Hepatic stellate cell (primary cell): ENCODE data around the gene CDC5L.

Source experiments
- DNase-seq: peaks from one replicate; pipeline ENCODE4 v3.0.0; 2011; ENCODE audit warnings: low spot score

Gene CDC5L

DNA sequence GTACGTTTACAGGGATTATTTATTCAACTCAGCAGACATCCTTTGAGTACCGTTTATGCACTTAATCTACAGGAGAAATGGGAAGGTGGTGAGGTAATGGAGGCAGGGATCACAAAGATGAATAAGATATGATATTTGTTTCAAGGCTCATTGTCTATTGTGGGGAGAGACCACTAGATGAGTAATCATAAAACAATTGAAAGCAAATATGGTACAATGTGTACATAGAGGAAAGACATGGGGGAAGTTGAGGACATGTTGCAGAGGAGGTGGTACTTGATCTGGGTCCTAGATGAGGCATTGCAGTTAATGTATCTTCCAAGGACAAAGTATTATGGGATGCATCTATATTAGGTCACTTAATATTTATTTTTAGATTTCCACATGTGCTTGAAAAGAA lies 13.7 kb upstream of the CDC5L start:
- no peak for DNase-seq

DNA sequence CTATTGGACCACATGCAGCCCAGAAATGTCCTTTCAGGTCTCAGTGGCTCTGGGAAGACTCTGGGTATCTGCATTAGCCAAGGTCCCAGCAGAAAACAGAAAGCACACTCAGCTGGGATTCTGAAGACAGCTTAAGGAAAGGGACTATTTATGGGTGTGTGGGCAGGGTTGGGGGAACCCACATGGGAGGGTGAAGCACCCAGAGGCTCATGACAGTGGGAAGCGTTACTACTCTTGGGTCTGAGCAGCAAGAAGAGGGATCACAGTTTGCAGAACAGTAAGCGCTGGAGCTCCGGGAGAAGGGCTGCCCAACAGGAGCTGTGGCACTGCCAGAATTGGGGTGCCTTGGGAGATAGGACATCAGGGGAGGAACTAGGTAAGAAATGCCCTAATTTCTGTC lies 12.4 kb upstream of the CDC5L start:
- DNase-seq, result no peak

DNA sequence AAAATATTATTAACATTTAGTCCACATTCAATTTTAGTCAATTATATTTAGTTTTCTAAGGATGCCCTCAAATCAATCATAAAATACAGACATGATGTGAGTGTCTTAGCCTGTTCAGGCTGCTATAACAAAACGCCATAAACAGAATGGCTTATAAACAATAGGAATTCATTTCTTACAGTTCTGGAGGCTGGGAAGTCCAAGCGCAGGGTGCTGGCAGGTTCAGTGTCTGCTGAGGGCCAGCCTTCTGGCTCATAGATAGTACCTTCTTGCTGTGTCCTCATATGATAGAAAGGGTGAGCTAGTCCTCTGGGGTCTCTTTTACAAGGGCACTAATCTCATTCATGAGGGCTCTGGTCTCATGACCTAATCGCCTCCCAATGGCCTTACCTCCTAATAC lies 10.0 kb upstream of the CDC5L start:
- no peak for DNase-seq

DNA sequence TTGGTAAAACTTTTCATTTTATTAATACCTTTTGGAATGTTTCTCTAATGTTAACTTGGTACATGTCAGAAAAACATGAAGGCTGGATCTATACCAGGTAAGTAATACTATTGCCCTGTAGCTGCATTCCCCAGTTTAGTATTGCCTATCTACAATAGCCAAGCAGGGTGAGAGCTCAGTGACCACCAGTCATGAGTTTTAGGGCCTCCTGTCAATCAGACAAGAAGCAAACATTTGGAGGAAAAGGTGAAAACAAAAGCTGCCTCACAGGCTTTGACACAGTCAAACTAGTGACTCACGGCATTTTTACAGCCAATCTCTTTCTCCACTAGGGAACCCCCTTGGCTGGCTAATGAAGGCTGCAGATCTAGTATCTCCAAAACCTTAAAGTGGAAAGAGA lies 9.5 kb upstream of the CDC5L start:
- DNase-seq, result no peak

DNA sequence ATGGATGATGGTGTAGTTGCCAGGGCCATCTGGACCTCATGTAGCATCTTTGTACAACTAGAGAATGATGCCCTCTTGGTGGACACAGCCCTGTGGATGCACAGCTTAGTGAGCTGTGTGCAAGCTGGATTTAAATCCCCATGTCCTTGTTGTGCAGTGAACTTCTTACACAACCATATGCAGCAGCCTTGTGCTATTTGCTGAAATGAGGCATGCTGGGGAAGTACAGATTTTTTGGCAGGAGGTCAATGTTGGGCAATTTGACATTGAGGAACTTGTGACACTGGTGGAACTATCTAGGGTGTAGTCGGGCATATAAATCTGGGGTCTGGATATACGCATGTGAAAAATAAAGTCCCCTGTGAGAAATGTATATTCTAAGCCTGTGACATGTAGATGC lies 5.8 kb upstream of the CDC5L start:
- no peak for DNase-seq

DNA sequence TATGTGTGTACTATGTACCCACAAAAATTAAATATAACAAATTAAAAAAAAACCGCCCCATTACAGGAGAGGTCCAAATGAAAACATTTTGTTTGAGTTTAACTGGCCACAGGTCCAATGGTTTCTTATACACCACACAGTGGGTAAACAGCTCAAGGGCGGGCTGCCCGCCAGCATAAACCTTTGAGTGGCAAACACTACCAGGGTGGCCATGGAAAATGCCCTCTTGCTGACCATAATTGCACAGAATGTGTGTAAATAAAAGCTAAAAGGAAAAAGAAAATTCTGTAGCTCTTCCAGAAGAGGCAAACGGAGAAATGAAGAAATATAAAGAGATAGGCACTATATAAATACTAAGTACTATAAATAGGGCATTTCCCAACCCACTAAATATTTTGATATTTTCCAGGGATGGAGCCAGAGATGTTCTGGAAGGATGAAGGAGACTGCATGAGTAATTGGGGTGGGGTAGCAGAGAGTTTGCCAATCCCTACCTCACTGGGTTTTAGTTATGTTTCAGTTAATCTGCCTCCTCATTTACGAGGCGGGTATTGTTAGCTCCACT lies 1.1 kb upstream of the CDC5L start:
- DNase-seq, result peak; percentile 40

DNA sequence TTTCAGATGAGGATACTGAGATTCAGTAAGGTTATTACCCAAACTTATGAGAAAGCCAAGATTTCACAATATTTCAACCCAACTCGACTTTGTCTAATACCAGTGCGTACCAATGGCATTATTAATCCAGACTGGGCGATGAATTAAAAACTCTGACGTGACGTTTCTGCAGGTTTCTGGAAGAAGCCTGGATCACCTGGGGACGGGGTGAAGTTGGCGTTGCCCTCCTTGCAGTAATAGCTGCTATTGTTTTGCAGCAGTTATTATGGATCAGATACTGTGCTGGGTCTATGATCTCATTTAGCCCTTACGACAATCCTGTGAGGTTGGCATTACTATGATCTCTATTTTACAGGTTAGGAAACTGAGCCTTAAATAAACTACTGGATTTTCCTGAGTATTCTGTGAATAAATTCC lies 569 bp upstream of the CDC5L start:
- peak; percentile 26 for DNase-seq

DNA sequence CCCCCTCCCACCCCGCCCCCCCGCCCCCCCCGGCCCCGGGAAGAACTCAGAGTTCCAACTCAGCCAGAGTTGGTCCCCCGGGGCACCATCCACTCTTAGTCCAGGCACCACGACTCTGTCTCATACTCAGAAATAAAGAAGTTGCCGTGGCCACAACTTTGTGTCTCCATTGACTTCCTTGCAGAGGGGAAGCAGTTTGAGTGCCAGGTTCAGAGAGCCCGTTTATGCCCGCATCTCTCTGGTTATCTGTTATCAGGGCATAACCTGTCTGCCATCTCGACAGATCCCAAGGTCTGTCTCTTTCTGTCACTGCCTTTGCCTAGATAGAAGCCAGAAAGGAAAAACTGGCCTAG lies 605 bp downstream of the CDC5L start:
- no peak for DNase-seq

DNA sequence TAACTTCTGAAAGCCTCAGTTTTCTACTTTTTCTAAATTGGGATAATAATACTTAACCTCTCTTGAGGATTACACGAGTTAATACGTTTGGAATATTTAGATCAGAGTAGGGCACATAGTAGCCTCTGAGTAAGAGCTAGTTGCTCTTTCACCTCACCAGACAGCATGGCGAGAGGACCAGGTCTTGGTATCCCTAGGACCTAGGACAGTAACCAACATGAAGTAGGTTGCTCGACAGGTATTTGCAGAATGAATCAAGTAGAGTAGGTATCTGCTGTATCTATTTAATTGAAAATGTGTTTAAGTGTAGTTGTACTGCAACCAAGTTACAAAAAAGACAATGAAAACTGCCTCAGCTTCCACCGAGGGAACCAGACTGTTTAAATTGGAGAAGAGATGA lies 1.4 kb downstream of the CDC5L start:
- DNase-seq, result no peak

DNA sequence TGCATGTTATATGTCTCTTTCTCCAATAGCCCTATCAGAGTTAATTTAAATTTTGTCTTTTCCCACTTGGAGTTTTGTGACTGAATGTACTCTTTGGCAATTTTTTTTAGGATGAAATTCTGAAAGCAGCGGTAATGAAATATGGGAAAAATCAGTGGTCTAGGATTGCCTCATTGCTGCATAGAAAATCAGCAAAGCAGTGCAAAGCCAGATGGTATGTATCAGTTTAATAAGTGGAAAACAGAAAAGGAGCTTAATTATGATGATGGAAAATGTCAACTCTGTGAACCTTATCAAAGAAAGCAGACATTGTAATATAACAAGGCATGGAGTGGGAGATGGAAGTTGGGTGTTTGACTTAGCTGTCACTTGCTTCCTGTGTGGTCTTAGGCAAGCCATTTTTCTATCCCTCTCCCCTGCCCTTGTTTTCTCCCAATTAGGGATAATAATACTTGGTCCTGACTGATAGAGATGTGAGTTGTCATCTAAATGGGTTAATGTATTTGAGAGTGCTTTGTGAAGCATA lies 2.7 kb downstream of the CDC5L start:
- DNase-seq, result no peak

DNA sequence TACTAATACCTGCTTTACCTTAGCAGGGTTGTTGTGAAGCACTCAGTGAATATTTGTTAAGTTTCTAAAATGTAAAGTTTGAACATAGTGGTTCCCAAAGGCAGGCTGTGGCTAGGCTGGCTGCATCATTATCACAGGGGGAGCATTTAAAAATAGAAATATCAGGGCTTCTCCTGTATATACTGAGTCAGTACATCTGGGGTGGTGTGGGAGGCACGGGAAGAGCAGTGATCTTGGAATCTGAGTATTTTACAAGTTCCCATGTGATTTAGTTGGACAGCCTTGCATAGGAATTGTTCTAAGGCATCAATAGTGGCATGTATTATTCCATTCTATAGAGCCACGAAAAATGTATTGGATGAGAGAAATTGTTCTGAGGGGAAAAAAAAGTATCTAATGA lies 8.0 kb downstream of the CDC5L start:
- no peak for DNase-seq

DNA sequence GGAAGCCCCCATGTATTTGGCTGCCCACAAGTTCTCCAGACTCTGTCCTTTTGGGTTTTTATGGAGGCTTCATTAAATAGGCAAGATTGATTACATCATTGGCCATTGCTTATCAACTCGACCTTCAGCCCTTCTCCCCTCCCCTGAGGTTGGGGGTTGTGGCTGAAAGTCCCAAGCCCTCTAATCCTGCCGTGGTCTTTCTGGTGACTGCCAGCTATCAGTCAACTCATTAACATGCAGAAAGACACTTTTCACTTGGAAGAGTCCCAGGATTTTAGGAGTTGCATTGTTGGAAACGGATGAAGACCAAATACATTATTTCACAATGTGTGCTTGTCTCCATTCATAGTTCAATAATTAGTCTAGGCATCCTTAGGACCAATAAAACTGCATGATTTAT lies 9.5 kb downstream of the CDC5L start:
- no peak for DNase-seq

DNA sequence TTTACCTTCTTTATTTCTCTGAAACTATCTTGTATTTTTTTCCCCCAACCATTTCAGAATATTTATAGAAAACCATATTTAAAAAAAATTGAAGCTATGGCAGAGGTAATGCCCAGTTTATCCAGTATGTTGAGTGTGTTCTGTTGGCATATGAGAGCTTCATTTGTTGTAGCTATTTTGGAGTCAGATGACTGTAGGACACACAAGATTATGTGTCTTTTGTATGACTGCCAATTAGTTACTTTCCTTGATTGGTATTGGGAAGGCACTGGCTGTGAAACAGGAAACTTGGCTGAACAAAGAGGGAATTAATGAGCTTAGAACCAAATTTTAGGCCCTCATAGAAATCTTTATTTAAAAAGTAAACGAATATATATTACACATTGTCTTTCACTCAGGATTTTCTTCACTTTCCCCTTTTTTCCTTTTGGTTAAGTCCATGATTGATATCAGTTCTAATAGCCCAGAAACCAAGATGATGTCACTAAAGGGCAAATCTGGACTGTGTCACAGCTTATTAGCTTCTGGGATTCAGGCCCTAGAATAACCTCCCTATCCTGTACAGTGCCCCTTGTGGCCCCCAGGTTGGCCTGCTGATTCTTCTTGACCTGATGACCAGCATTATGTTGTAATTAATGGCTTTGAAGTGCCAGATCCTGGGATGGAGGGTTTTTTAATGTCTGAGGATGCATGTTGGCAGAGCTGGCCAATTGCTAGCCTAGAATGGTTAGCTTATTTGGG lies 10.1 kb downstream of the CDC5L start:
- no peak for DNase-seq

DNA sequence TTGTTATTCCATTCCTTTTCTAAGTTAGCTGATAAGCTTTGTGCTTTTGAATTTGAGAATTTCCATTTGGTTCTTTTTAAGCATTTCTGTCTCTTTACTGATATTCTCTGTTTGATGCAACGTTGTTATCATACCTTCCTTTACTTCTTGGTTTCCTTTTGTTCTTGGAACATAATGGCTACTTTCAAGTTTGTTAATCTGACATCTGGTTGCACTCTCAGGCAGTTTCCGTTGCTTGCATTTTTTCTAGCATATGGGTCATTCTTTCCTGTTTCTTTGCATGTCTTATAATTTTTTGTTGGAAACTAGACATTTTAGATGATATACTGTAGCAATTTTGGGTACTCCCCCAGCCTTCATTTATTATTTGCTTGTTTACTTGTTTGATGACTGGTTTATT lies 12.5 kb downstream of the CDC5L start:
- no peak for DNase-seq

DNA sequence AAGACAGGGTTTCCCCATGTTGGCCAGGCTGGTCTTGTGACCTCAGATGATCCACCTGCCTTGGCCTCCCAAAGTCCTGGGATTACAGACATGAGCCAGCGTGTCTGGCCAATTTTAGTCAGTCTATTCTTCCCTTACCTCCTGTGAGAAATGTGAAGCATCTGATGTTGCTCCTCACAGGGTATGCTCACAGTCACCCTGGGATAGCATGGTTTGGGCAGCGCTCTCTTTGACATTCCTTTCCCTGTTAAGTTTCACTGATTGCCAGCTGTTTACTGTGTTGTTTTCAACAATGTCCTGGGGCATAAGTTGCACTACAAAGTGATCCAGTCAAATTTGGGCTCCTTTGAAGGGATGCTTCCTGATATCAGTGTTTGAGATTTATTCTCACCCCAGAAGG lies 13.1 kb downstream of the CDC5L start:
- no peak for DNase-seq

DNA sequence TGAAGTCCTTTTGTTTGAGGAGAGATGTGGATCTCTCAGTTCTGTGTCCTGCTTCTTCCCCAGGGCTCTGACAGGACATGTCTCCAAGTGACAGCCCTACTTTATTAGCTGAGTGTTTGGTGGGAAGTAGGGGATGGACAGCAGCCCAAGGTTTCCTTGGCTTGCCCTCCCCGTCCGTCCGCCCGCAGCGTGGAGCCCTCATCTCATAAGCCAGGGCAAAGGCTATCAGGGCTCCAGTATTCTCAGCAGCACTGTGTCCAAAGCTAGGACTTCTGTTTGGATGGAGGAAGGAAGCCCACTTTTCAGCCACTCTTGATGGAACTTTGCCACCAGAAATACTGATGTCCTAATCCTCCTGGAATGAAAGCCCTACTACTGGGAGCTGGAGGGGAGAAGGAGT lies 13.6 kb downstream of the CDC5L start:
- DNase-seq, result no peak

DNA sequence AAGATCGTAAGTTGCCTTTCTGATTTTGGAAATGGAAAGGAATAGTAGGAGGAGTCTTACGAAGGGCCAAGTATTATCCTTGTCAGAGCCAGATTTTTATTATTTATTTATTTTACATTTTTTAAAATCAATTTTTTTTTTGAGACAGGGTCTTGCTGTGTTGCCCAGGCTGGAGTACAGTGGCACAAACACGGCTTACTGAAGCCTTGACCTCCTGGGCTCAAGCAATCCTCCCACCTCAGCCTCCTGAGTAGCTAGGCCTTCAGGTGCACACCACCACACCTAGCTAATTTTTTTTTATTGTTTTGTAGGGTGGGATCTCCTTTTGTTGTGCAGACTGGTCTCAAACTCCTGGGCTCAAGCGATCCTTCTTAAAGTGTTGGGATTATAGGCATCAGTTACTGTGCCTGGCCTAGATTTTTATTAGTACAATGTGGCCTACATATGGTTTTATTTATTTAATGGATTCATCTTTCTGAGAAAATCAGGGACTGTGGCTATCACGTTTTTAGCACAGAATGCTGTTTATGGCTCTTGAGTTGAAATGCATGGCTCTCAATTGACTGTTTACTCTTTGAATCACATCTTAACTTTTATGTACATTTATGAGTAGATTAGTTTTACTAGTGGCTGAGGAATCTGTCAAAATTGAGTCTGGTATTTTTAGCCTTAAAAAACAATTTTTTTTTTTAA lies 16.7 kb downstream of the CDC5L start:
- DNase-seq, result no peak

DNA sequence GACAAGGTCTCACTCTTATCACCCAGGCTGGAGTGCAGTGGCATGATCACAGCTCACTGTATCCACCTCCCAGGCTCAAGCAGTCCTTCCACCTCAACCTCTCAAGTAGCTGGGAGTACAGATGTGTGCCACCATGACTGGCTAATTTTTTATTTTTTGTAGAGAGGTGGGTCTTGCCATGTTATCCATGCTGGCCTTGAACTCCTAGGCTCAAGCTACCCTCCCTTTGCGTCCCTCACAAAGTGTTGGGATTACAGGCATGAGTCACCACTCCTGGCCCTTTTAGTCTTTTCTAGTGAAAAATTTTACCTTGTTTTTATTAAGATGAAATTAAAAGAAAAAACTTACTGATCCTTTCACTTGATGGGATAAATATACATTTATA lies 17.2 kb downstream of the CDC5L start:
- no peak for DNase-seq

DNA sequence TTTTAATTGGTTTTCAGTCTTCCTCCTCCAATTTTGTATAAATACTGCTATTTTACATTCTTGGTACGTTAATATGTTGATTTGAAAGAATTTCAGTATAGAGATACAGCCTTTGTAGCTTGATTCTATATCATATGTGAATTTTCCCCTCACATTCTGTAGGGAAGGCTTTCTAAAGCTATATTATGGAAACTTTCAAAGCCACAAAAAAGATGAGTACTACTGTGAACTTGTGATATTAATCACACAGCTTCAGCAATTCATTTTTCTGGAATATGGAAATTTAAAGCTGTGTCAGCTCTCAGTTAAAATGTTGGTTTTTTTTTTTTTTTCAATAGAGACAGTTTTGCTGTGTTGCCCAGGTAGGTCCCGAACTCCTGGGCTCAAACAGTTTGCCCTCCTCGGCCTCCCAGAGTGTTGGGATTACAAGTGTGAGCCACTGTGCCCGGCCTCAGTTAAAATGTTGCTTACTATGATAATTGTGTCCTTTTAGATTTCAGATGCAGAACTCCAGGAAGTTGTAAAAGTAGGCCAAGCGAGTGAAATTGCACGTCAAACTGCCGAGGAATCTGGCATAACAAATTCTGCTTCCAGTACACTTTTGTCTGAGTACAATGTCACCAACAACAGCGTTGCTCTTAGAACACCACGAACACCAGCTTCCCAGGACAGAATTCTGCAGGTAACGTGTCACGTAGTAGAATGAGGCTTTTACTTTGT lies 20.6 kb downstream of the CDC5L start:
- no peak for DNase-seq

DNA sequence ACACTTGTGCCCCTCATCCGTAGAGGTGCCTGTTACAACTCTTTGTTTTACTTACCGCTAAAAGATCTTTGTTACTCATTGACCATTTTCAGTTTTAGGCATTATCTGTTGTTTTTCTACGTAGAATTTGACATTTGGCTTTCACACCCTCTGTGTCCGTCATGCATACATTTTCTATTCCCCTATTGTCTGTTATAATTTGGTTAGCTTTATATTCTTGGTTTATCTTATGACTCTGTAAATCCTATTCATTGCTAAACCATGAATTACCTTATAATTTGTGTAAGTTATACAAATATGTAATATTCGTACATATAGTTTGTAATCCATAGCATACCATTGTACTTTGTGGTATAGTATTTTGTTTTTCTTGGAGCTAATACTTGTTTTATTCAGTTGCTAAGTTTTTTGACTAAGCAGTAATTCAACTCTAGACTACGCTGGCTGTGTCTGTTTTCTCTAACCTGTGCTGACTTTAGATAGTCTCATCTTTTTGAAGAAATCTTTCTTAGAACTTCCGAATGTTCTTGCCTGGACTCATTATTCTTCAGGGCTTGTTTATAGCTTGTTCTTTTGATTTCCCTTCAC lies 21.8 kb downstream of the CDC5L start:
- DNase-seq, result no peak

DNA sequence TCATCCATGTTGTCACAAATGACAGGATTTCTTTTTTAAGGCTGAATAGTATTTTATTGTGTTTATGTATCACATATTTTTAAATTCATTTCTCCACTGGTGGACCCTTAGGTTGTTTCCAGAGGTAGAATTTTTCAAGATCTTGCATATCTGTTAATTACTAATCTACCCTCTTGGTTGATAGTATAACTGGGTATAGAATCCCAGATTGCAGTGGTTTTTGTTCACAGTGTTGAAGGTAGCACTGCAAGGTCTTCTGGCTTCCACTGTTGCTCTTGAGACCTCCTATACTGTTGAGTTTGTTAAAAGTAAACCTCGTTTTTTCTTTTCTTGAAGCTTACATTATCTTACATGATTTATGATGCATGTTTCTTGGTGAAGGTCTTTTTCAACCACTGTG lies 22.9 kb downstream of the CDC5L start:
- no peak for DNase-seq

DNA sequence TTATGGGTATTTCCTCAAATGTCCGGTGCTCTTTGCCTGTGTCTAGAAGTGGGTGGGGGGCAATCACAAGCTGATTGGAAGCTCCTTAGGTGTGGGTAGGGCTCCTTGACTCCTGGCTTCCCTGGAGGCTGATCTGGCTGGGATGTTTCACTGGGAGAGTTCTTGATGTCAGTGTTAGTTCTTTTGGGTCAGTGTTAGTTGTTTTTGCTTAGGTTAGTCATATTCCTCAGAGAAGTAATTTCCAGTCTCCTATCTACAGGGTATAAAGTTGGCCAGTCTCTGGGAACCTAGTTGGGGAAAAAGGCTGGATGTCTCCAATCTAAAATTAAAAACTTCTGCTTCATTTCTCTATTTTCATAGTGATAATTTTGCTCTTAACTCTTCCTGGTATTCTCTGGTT lies 23.6 kb downstream of the CDC5L start:
- no peak for DNase-seq

DNA sequence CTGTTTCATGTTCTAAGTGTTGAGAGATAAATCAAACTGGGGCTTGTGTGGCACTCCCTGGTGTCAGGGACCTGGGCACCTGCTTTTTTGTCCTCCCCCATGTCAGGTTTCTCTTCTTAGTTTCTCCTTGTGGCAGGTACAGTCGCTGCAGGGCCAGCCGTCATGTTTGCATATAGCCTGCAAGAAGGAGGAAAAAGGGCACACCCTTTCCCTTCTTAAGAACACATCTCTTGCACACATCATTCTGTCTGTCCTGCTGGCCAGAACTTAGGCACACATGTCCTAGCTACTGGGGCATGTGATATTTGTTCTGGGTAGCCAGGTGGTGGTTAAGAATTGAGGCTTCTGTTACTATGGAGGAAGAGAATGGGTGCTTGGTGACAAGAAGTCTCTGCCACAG lies 27.9 kb downstream of the CDC5L start:
- no peak for DNase-seq
